ENCODE measurements around the gene HAUS8. TPM values are rescaled to one million over a fixed set of nuclear protein-coding genes. Genes with fewer than 3 reads are reported as not detected.

HAUS8 gene
- total RNA-seq, 4 donors from 2014 or later: 9.7 to 29.7 (median 10.1) TPM

DNA sequence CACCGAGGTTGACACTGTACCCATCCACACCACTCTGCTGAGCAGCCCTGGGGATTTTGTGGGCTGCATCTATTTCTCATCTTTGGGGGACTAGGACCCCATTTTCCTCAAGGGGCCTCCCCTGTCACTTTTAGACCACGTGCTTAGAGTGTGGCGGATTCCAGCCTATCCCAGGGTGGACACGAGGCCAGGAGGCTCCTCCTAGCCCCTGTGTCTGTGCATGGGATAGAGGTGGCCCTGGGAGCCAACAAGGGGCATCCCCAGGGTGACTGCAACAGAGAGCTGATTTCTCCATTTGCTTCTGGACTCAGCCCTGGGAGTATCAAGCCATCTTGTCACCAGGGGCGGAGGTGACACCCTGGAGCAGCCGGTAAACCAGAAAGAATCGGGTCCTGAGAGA, 72.8 kb downstream of the HAUS8 start:
- TF ChIP-seq POLR2A (IDR thresholded peaks at IDR 0.05): no peak
- TF ChIP-seq, protein P1, sequence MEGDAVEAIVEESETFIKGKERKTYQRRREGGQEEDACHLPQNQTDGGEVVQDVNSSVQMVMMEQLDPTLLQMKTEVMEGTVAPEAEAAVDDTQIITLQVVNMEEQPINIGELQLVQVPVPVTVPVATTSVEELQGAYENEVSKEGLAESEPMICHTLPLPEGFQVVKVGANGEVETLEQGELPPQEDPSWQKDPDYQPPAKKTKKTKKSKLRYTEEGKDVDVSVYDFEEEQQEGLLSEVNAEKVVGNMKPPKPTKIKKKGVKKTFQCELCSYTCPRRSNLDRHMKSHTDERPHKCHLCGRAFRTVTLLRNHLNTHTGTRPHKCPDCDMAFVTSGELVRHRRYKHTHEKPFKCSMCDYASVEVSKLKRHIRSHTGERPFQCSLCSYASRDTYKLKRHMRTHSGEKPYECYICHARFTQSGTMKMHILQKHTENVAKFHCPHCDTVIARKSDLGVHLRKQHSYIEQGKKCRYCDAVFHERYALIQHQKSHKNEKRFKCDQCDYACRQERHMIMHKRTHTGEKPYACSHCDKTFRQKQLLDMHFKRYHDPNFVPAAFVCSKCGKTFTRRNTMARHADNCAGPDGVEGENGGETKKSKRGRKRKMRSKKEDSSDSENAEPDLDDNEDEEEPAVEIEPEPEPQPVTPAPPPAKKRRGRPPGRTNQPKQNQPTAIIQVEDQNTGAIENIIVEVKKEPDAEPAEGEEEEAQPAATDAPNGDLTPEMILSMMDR (IDR thresholded peaks at IDR 0.05): no peak
- no peak for DNase-seq
- H3K27ac ChIP-seq: no peak overlapping the region
- H3K27me3 ChIP-seq: no peaks in the 10 kb centered on the region
- no peak overlapping the region for H3K4me3 ChIP-seq
- H3K9me3 ChIP-seq: peaks cover 0 to 3% (median 0%) of the 10 kb centered on the region in 4 donors
- H3K36me3 ChIP-seq: no peaks in the 10 kb centered on the region
- no peaks in the 10 kb centered on the region for H3K4me1 ChIP-seq

GRCh38 chr19:17001603-17002183, 73.6 kb downstream of the HAUS8 start:
- peak in 1 of 3 donors; percentile 56 for DNase-seq
- TF ChIP-seq POLR2A (IDR thresholded peaks at IDR 0.05): no peak
- TF ChIP-seq, protein P1 (IDR thresholded peaks at IDR 0.05): no peak
- H3K9me3 ChIP-seq: peaks cover 0 to 3% (median 0%) of the 10 kb centered on the region in 4 donors
- H3K27me3 ChIP-seq: no peaks in the 10 kb centered on the region
- H3K36me3 ChIP-seq: no peaks in the 10 kb centered on the region
- peak overlapping the region in 1 of 4 donors; percentile 6 for H3K4me3 ChIP-seq
- H3K27ac ChIP-seq: no peak overlapping the region
- H3K4me1 ChIP-seq: no peaks in the 10 kb centered on the region

Other genes starting within 250 kb of the HAUS8 start
- 100 to 1,000 TPM in 1 of 4 donors, 10 to 100 TPM in 3; 32.4 to 459 (median 86.2) TPM for gene SIN3B, start 246.1 kb downstream of the HAUS8 start, total RNA-seq
- 10 to 100 TPM in 1 of 4 donors, 1 to 10 TPM in 3; 3.9 to 11.6 (median 5.1) TPM for gene F2RL3, start 186.5 kb downstream of the HAUS8 start, total RNA-seq
- 10 to 100 TPM in 1 of 4 donors, 1 to 10 TPM in 3; 2.6 to 10.7 (median 5.2) TPM for gene CPAMD8, start 48.6 kb downstream of the HAUS8 start, total RNA-seq
- gene MYO9B, start 325 bp upstream of the HAUS8 start, total RNA-seq: 100 to 1,000 TPM in 3 of 4 donors, 10 to 100 TPM in 1; 65.3 to 578 (median 143) TPM
- 10 to 100 TPM in 3 of 4 donors, 1 to 10 TPM in 1; 7.7 to 13.6 (median 11.2) TPM for gene USE1, start 139.9 kb upstream of the HAUS8 start, total RNA-seq
- gene OCEL1, start 150.8 kb upstream of the HAUS8 start, total RNA-seq: 10 to 100 TPM in 3 of 4 donors, 1 to 10 TPM in 1; 8.3 to 38.5 (median 30.8) TPM
- gene NR2F6, start 170.5 kb upstream of the HAUS8 start, total RNA-seq: 100 to 1,000 TPM in 3 of 4 donors, 10 to 100 TPM in 1; 42.1 to 217 (median 142) TPM
- 10 to 100 TPM in 1 of 4 donors, 1 to 10 TPM in 3; 1.6 to 11.6 (median 2.5) TPM for gene USHBP1, start 189.3 kb upstream of the HAUS8 start, total RNA-seq
- gene BABAM1, start 192.0 kb upstream of the HAUS8 start, total RNA-seq: 100 to 1,000 TPM in 1 of 4 donors, 10 to 100 TPM in 3; 51.8 to 174 (median 59.2) TPM
- gene ANKLE1, start 206.4 kb upstream of the HAUS8 start, total RNA-seq: 1 to 10 TPM in 1 of 4 donors, under 1 TPM in 2, not detected in 1; 0.18 to 1.3 (median 0.95) TPM
- gene ABHD8, start 228.0 kb upstream of the HAUS8 start, total RNA-seq: 10 to 100 TPM in 1 of 4 donors, 1 to 10 TPM in 3; 2.1 to 14.1 (median 5.6) TPM
- 100 to 1,000 TPM in 3 of 4 donors, 10 to 100 TPM in 1; 76.7 to 202 (median 196) TPM for gene MRPL34, start 230.4 kb upstream of the HAUS8 start, total RNA-seq
- 10 to 100 TPM; 15.2 to 37.2 (median 23.9) TPM for gene DDA1, start 234.1 kb upstream of the HAUS8 start, total RNA-seq